Measurements from ENCODE around the gene PTPRJ. TPM values are rescaled to one million over a fixed set of nuclear protein-coding genes. Genes with fewer than 3 reads are reported as not detected.

Gene PTPRJ
- total RNA-seq, 1 donor from 2014 or later = 40.0 TPM

DNA sequence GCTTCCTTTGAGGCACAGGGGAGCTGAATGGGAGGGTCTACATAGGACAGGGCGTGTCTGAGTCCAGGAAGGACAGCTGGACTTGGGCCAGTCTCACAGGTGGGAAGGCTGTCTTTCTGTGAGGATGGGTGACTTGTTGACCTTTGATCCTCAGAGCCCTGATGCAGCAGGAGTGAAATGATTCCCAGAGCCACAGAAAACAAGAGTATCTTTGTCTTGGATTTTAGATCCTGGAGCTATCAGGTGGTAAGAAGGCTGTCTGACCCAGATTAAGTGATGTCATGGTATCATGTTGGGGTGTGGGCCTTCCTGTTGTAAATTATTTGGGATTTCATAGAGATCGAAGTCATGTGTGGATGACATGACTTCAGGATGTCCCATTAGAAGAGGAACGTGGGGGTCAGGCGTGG, 15.0 kb downstream of the PTPRJ start:
- intact Hi-C loops (cut with DNase I) = no loop called here
- no peaks in the 10 kb centered on the region for H3K9me3 ChIP-seq
- H3K4me1 ChIP-seq = peaks cover 33% of the 10 kb centered on the region
- H3K27me3 ChIP-seq (ENCODE audit: low read depth) = no peaks in the 10 kb centered on the region
- TF ChIP-seq, protein P1, sequence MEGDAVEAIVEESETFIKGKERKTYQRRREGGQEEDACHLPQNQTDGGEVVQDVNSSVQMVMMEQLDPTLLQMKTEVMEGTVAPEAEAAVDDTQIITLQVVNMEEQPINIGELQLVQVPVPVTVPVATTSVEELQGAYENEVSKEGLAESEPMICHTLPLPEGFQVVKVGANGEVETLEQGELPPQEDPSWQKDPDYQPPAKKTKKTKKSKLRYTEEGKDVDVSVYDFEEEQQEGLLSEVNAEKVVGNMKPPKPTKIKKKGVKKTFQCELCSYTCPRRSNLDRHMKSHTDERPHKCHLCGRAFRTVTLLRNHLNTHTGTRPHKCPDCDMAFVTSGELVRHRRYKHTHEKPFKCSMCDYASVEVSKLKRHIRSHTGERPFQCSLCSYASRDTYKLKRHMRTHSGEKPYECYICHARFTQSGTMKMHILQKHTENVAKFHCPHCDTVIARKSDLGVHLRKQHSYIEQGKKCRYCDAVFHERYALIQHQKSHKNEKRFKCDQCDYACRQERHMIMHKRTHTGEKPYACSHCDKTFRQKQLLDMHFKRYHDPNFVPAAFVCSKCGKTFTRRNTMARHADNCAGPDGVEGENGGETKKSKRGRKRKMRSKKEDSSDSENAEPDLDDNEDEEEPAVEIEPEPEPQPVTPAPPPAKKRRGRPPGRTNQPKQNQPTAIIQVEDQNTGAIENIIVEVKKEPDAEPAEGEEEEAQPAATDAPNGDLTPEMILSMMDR (IDR thresholded peaks at IDR 0.05) = no peak
- ATAC-seq (no peak), DNase-seq (no peak)
- H3K4me3 ChIP-seq = no peak overlapping the region
- H3K36me3 ChIP-seq = no peaks in the 10 kb centered on the region
- no peak overlapping the region for H3K27ac ChIP-seq

DNA sequence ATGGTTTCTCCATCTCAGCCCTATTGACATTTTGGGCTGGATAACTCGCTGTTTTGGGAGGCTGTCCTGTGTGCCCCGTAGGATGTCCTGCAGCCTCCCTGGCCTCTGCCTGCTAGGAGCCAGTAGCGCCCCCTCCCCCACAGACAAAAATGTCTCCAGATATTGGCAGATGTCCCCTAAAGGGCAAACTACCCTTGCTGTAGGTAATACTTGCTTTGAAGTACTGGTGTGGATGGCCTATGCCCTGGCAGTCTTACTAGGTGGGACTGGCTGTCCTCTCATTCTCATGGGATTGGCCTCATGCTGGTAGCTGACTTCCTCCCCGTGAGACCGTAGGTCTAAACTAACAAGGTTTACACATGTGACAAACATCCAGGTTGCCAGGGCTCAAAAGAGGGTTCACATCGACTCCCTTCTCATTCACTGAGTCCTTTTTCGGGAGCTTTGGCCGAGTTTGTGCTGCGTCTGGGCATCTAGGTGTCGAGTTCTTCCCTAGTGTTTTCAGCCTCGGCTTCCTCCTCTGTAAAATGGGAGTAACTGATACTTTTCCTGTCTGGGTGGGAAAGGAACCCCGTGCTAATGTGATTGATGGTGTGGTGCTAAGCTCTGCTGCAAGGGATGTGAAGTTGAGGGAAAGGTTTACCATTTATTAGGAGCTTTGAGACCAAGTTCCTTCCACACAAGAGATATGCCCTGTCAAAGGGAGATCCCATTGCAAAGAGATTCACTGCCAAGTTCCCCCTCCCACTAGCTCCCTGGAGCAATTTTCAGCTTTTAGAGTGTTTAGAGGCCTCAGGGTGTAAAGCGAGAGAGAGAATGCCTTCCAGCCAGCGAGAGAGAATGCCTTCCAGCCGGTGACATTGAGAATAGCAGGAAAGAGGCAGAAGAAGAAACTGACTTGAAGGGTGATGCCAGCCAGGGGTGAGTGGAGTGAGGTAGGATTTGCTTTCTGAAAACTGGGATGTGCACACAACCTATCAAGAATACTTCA, 17.0 kb downstream of the PTPRJ start:
- no peak for ATAC-seq
- H3K4me1 ChIP-seq = peaks cover 20% of the 10 kb centered on the region
- TF ChIP-seq, protein P1 (IDR thresholded peaks at IDR 0.05) = no peak

DNA sequence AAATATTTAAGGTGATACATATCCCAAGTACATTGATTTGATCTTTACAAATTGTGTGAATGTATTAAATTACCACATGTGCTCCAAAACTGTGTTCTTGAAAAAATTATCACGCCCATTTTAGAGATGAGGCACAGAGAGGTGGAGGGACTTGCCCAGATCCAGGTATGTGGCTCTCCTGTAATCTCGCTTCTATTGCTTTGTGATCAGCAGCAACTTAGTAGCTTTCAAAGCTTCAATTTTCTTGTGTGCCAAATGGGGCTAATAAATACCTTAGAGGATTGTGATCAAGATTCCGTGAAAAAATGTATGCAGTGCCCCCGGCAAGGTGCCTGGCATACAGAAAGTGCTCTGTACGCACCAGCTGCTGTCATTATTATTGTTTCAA, 18.0 kb downstream of the PTPRJ start:
- Histone ChIP-seq H3K27me3 (ENCODE audit: low read depth) (no peaks in the 10 kb centered on the region), H3K36me3 (no peaks in the 10 kb centered on the region), H3K4me3 (no peak overlapping the region), H3K4me1 (peaks cover 20% of the 10 kb centered on the region), H3K27ac (no peak overlapping the region), H3K9me3 (no peaks in the 10 kb centered on the region)
- TF ChIP-seq, protein P1 (IDR thresholded peaks at IDR 0.05) = no peak
- DNase-seq = no peak
- no peak for ATAC-seq
- intact Hi-C loops (cut with DNase I) = no loop called here

More for the DNA sequence above, 17.0 kb downstream of the PTPRJ start:
- H3K4me3 ChIP-seq = no peak overlapping the region
- H3K27ac ChIP-seq = no peak overlapping the region
- H3K36me3 ChIP-seq = no peaks in the 10 kb centered on the region
- no peaks in the 10 kb centered on the region for H3K27me3 ChIP-seq (ENCODE audit: low read depth)
- no peak for DNase-seq
- intact Hi-C loops (cut with DNase I) = no loop called here
- no peaks in the 10 kb centered on the region for H3K9me3 ChIP-seq

- H3K27ac ChIP-seq = no peak overlapping the region
Observed at GRCh38 chr11:47998733-47999359, 18.5 kb downstream of the PTPRJ start.

DNA sequence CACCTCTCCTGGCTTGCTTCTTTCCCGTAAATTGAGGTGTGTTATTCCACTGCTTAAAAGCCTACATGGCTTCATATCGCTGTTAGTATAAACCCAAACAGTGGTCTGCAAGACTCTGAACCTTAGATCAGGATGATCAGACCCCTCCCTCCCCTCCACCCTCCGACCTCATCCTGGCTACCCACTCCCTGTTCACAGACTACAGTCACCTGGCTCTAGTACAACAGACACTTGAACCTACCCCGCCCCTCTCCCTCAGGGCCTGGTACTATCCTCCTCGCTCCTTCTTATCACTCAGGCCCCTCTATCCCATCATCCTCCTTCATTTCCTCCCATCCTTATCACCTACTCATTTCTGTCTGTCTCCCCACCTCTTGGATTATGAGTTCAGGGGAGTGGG, 20.1 kb downstream of the PTPRJ start:
- no peak overlapping the region for H3K27ac ChIP-seq
- peaks cover 37% of the 10 kb centered on the region for H3K4me1 ChIP-seq
- ATAC-seq = no peak
- H3K36me3 ChIP-seq = no peaks in the 10 kb centered on the region
- TF ChIP-seq, protein P1 (IDR thresholded peaks at IDR 0.05) = no peak
- no peaks in the 10 kb centered on the region for H3K9me3 ChIP-seq
- no peaks in the 10 kb centered on the region for H3K27me3 ChIP-seq (ENCODE audit: low read depth)
- no peak for DNase-seq
- H3K4me3 ChIP-seq = no peak overlapping the region
- intact Hi-C loops (cut with DNase I) = no loop called here

More at GRCh38 chr11:47998733-47999359, 18.5 kb downstream of the PTPRJ start:
- intact Hi-C loops (cut with DNase I) = no loop called here
- ATAC-seq (no peak), DNase-seq (no peak)
- Histone ChIP-seq H3K9me3 (no peaks in the 10 kb centered on the region), H3K36me3 (no peaks in the 10 kb centered on the region), H3K27me3 (ENCODE audit: low read depth) (no peaks in the 10 kb centered on the region), H3K4me3 (no peak overlapping the region), H3K4me1 (peaks cover 22% of the 10 kb centered on the region)
- TF ChIP-seq, protein P1 (IDR thresholded peaks at IDR 0.05) = no peak
